ENCODE data around the gene RNF169. TPM values are rescaled to one million over a fixed set of nuclear protein-coding genes. Genes with fewer than 3 reads are reported as not detected.

The RNF169 gene
- total RNA-seq, 4 donors from 2014 or later, result 18.8 to 26.4 (median 21.2) TPM

DNA sequence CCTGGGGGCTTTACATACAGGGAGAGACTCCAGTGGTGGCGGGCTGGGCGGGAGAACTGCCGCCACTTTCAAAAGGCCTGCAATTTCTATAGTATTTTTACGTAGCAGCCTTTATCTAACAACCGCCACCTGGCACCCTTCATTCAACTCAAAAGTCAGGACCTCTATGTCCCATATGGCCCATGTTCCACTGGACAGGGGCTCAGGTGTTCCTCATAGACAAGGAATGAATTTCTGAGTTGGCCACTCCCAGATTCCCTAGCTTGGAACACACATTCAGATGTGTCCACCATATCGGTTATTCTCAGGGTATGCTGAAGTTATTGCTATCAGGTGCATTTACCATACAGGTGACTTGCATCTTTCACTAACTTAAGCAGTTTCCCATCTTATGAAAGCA is 29.9 kb downstream of the RNF169 start:
- Histone ChIP-seq H3K27ac (no peak overlapping the region), H3K9me3 (no peaks in the 10 kb centered on the region), H3K4me1 (peaks cover 29% of the 10 kb centered on the region), H3K4me3 (no peak overlapping the region), H3K36me3 (no peaks in the 10 kb centered on the region), H3K27me3 (no peaks in the 10 kb centered on the region)
- DNase-seq (ENCODE audit: low spot score in 2 of 2), result no peak
- TF ChIP-seq POLR2A (IDR thresholded peaks at IDR 0.05) (no peak), POLR2AphosphoS5 (IDR thresholded peaks at IDR 0.05) (no peak), EP300 (IDR thresholded peaks at IDR 0.05) (no peak)
- TF ChIP-seq, protein P1, sequence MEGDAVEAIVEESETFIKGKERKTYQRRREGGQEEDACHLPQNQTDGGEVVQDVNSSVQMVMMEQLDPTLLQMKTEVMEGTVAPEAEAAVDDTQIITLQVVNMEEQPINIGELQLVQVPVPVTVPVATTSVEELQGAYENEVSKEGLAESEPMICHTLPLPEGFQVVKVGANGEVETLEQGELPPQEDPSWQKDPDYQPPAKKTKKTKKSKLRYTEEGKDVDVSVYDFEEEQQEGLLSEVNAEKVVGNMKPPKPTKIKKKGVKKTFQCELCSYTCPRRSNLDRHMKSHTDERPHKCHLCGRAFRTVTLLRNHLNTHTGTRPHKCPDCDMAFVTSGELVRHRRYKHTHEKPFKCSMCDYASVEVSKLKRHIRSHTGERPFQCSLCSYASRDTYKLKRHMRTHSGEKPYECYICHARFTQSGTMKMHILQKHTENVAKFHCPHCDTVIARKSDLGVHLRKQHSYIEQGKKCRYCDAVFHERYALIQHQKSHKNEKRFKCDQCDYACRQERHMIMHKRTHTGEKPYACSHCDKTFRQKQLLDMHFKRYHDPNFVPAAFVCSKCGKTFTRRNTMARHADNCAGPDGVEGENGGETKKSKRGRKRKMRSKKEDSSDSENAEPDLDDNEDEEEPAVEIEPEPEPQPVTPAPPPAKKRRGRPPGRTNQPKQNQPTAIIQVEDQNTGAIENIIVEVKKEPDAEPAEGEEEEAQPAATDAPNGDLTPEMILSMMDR (IDR thresholded peaks at IDR 0.05), result no peak
- WGBS, result 98% methylated on average over 6 of the region's 6 CpGs

GRCh38 chr11:74780248-74781005 is 31.8 kb downstream of the RNF169 start:
- Histone ChIP-seq H3K27ac (no peak overlapping the region), H3K36me3 (no peaks in the 10 kb centered on the region), H3K27me3 (no peaks in the 10 kb centered on the region), H3K9me3 (no peaks in the 10 kb centered on the region), H3K4me3 (no peak overlapping the region), H3K4me1 (peaks cover 36% of the 10 kb centered on the region)
- WGBS, result 61% methylated on average over 4 of the region's 4 CpGs
- TF ChIP-seq, protein P1 (IDR thresholded peaks at IDR 0.05), result no peak
- no peak for TF ChIP-seq POLR2A (IDR thresholded peaks at IDR 0.05)
- no peak for TF ChIP-seq POLR2AphosphoS5 (IDR thresholded peaks at IDR 0.05)
- no peak for TF ChIP-seq EP300 (IDR thresholded peaks at IDR 0.05)
- DNase-seq (ENCODE audit: low spot score in 2 of 2), result no peak

- Histone ChIP-seq H3K9me3 (no peaks in the 10 kb centered on the region), H3K4me1 (peaks cover 36% of the 10 kb centered on the region), H3K27ac (no peak overlapping the region), H3K36me3 (no peaks in the 10 kb centered on the region), H3K4me3 (no peak overlapping the region), H3K27me3 (no peaks in the 10 kb centered on the region)
- whole genome bisulfite sequencing, result 61% methylated on average over 2 of the region's 2 CpGs
- DNase-seq (ENCODE audit: low spot score in 2 of 2), result no peak
- TF ChIP-seq POLR2AphosphoS5 (IDR thresholded peaks at IDR 0.05) (no peak), POLR2A (IDR thresholded peaks at IDR 0.05) (no peak), EP300 (IDR thresholded peaks at IDR 0.05) (no peak)
- TF ChIP-seq, protein P1 (IDR thresholded peaks at IDR 0.05), result no peak
These were observed 34.7 kb downstream of the RNF169 start for GRCh38 chr11:74783241-74783871.

DNA sequence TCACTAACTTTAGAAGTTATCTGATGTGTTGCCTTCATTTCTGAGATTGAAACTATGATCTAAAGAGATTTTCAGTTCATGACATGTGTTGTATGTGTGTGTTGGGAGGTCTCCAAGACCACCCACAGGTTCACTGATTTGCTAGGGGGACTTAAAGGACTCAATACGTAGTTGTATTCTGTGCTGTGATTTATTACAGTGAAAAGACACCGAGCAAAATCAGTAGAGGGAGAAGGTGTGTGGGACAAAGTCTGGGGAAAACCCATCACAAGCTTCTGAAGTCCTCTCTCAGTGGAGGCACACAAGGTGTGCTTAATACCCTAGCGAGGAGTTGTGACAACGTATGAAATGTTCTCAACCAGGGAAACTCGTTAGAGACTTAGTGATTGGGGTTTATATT is 35.6 kb downstream of the RNF169 start:
- Histone ChIP-seq H3K4me3 (no peak overlapping the region), H3K36me3 (no peaks in the 10 kb centered on the region), H3K27me3 (no peaks in the 10 kb centered on the region), H3K4me1 (peaks cover 36% of the 10 kb centered on the region), H3K27ac (no peak overlapping the region), H3K9me3 (no peaks in the 10 kb centered on the region)
- WGBS, result 71% methylated on average over 5 of the region's 5 CpGs
- DNase-seq (ENCODE audit: low spot score in 2 of 2), result no peak
- no peak for TF ChIP-seq EP300 (IDR thresholded peaks at IDR 0.05)
- TF ChIP-seq POLR2AphosphoS5 (IDR thresholded peaks at IDR 0.05), result no peak
- TF ChIP-seq, protein P1 (IDR thresholded peaks at IDR 0.05), result no peak
- no peak for TF ChIP-seq POLR2A (IDR thresholded peaks at IDR 0.05)

- Histone ChIP-seq H3K27ac (no peak overlapping the region), H3K27me3 (no peaks in the 10 kb centered on the region), H3K4me1 (peaks cover 34% of the 10 kb centered on the region), H3K9me3 (no peaks in the 10 kb centered on the region), H3K36me3 (peaks cover 2% of the 10 kb centered on the region), H3K4me3 (no peak overlapping the region)
- TF ChIP-seq POLR2A (IDR thresholded peaks at IDR 0.05), result no peak
- TF ChIP-seq EP300 (IDR thresholded peaks at IDR 0.05), result no peak
- TF ChIP-seq, protein P1 (IDR thresholded peaks at IDR 0.05), result no peak
- no peak for TF ChIP-seq POLR2AphosphoS5 (IDR thresholded peaks at IDR 0.05)
- no peak for DNase-seq (ENCODE audit: low spot score in 2 of 2)
- 84% methylated on average over 4 of the region's 4 CpGs for WGBS
These were observed 36.1 kb downstream of the RNF169 start for GRCh38 chr11:74784726-74785125.

All from suprapubic skin (tissue), 4 donors.